HG02642 (cell line): ENCODE results near the gene ACAP2.
"Not testable (repeated sequence)": the region's sequence is repeated elsewhere in the genome, so short reads cannot be mapped to it uniquely, and the experiment has no call there.

Experiments
- ATAC-seq: cut with Tn5 transposase; IDR thresholded peaks from one replicate; pipeline ENCODE4 v1.9.1; 2021; ENCODE audit warnings: mild to moderate bottlenecking; ENCODE audit not compliant: unreplicated experiment, poor library complexity

ACAP2 gene

DNA sequence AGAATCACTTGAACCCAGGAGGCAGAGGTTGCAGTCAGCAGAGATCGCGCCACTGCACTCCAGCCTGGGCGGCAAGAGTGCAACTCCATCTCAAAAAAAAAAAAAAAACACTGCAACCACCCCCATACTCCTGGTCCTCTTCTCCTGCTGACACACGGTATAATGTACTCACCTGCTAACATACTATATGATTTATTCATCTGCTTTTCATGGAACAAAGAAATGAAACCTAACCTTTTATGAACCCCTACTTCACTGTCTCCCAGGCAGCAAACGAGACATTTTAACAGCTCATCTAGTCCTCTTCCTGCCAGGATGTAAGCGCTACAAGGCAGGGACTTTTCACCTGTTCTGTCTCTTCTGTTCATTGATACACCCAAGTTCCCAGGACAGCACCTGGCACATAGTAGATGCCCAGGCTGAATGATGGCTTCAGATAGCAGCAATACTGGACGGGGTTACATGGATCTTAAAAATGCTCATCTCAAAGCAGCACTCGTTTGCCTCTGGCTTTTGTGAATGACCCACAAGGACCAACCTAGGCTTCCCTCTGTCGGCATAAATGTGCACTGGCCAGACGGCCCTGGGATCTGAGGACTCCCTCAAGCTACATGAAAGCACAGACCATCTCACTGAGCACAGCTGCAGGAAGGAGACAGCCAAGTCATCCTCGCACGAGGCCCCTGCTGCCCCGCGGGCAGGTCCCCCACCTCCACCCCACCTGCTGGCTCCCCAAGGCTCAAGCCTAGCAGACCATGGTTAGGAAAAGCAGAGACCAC is 192.2 kb downstream of the ACAP2 start:
- no peak for ATAC-seq

GRCh38 chr3:195249858-195250464 is 192.9 kb downstream of the ACAP2 start:
- ATAC-seq, result no peak

- ATAC-seq, result no peak
Observed at GRCh38 chr3:195249057-195249770, 193.6 kb downstream of the ACAP2 start.

- ATAC-seq, result no peak
Observed at GRCh38 chr3:195248281-195248680, 194.5 kb downstream of the ACAP2 start.

DNA sequence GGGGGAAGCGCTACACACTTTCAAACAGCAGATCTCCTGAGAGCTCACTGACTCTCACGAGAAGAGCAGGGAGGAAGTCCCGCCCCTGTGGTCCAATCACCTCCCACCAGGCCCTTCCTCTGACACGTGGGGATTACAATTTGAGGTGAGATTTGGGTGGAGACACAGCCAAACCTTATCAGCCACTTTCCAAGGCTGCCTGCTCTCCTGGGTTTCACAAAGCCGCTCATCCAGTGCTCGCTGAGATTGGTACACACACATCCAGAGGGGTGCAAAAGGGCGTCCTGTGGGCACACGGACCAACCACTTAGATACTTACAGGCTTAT is 195.0 kb downstream of the ACAP2 start:
- no peak for ATAC-seq

GRCh38 chr3:195247086-195247862 is 195.5 kb downstream of the ACAP2 start:
- ATAC-seq, result no peak

GRCh38 chr3:195246581-195246995 is 196.2 kb downstream of the ACAP2 start:
- no peak for ATAC-seq

GRCh38 chr3:195245531-195245951 is 197.3 kb downstream of the ACAP2 start:
- ATAC-seq, result no peak

DNA sequence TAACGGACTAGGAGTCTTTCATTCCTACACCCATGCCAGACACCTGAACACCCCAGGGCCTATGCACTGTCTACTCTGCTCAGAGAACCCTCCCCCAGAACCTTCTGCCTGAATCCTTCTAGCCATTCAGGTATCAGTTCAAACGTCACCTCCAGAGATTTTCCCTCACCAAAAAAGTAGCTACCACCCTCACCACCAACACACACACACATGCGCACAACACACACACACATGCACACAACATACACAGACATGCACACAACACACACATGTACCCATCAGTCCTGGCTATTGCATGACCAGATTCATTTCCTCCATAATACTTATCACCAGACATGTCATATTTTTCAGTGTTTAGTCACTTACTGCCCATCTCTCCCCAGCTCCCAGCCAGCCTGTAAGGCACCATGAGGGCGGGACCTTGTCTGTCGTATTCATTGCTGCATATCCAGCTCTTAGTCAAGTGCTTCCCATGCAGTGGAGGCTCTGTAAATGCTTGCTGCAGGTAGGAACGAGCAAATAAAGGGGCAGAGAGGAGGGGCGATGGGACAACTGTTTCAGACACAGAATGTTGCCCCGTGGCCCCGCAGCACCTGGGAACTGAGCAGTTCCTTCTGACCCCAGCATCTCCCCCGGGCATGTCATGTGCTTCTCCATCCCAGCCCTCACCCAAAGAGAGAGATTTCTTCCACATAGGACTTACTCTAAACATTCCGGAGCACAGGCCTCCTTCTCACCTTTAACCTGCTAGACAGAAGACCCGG is 201.0 kb downstream of the ACAP2 start:
- ATAC-seq, result no peak

- ATAC-seq, result no peak
Observed at GRCh38 chr3:195240939-195241338, 201.9 kb downstream of the ACAP2 start.

- ATAC-seq, result no peak
Observed at GRCh38 chr3:195240171-195240701, 202.6 kb downstream of the ACAP2 start.

GRCh38 chr3:195239121-195239520 is 203.7 kb downstream of the ACAP2 start:
- no peak for ATAC-seq

DNA sequence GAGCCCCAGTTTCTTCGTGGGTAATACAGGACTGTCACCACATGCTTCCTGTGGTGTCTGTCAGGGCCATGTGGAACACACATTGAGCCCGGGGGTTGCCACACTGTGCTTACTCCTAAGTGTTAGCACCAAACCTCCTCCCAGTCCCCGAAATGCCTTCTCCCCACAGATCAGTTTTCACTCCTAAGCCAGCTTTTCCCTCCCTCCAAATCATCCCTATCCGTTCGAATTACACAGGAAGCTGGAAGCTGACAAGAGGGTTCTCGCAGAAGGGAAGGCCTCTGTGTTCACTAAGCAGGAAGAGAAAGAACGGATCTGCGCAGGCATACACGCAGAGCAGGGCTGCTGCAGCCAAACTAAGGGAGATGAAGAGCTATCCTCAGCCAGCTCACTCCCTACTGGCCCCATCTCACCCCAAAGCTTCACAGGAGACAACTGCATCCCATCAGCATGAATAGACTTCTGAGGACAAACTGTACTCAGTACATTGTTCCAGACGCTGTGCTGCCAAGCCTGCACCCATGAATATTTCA is 204.2 kb downstream of the ACAP2 start:
- no peak for ATAC-seq

DNA sequence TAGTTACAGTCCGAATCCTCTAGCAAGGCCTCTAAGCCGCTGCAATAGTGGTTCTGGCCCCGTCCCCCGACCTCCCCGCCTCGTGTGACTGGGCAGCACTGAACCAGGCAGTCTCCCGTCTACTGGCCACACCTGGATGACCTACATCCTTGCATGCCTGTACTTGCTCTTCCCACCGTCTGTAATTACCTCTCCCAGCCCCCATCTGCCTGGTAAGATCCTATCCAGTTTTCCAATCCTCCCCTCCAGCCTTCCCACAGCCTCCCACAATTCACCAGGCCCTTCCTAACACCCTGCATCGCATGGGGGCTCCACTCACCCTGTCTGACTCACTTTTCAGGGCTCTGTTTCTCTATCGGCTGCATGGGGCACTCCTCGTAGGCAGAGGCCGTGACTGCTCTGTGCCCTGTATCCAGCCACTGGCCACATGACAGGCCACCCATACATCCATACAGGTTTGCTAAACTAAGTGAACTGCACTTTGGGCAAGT is 204.7 kb downstream of the ACAP2 start:
- no peak for ATAC-seq

DNA sequence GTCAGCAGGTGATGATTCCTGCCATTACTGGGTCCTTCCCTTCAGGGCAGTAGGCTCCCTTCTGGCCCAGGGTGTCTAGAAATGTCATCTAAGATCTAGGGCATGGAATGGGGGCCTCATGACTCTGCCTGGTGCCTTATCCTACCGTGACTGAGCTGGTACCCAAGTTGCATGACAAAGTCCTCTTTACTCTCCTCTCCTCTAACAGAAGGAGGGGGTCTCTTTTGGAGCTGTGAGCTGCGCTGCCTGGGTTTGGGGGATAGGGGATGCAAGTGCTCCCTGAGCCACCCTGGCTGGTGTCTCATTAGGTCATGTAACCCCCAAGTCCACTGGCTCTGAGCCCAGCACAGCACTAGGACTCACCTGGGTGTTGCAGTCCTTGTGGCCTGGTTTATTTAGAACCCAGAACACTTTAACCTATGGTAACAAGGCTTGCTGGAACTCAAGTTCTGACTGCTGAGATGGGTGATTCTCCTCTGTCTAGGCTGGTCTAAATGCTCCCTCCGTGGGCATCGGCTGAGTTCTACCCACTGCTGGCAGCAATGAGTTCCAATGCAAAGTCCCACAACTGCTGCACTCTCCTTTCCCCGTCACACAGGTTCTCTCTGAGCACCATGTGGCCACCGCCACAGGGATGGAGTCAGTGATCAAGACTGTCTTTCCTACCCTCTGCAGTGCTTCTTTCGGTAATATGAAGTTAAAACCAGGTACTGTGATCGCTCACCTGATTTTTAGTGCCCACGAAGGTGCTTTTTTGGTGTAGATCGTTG is 205.8 kb downstream of the ACAP2 start:
- no peak for ATAC-seq

- ATAC-seq, result no peak
Observed at GRCh38 chr3:195236076-195236798, 206.6 kb downstream of the ACAP2 start.

- ATAC-seq, result no peak
Observed at GRCh38 chr3:195230244-195230643, 212.6 kb downstream of the ACAP2 start.

DNA sequence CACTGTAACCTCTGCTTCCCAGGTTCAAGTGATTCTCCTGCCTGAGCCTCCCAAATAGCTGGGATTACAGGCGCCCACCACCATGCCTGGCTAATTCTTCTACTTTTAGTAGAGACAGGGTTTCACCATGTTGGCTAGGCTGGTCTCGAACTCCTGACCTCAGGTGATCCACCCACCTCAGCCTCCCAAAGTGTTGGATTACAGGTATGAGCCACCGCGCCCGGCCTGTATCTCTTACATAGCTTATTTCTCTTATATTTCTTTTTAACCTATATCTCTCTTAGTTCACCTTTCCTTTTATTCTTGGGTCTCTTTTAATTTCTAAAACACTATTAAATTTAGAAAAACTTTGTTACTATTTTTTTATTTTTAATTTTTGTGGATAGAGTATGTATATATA is 213.9 kb downstream of the ACAP2 start:
- ATAC-seq, result not testable (repeated sequence)
